MCF 10A (cell line): ENCODE measurements around the gene IQCH. TPM values are rescaled to one million over a fixed set of nuclear protein-coding genes. Genes with fewer than 3 reads are reported as not detected.

Experiments used
- BruUV-seq: library from RNA; stranded (reverse); fragments of 400-500 nt; replicated peaks from 2 replicates; lab custom pipeline; 2021; lab: Mats Ljungman, UMichigan
- CTCF ChIA-PET: fragments of 300-600 bp; sonication (Branson Sonifier 250); formaldehyde crosslinking; extraction: SDS; loops from one replicate; lab custom pipeline; 2021; ENCODE audit warnings: antibody characterized with exemption, inconsistent platforms; lab: Yijun Ruan, JAX
- POLR2A ChIA-PET: fragments of 300-600, 350-650 bp; sonication (Branson Sonifier 250); formaldehyde crosslinking; extraction: SDS; loops from one replicate; lab custom pipeline; 2020; ENCODE audit warnings: antibody characterized with exemption, inconsistent platforms; lab: Yijun Ruan, JAX
- DNase-seq: peaks from one replicate; pipeline ENCODE4 v3.0.0-alpha.2; 2018; ENCODE audit not compliant: unreplicated experiment
- H3K27ac Mint-ChIP-seq: one replicate; pipeline ENCODE4 v1.8.0; 2022; ENCODE audit warnings: mild to moderate bottlenecking, low read depth, mixed read lengths; ENCODE audit not compliant: unreplicated experiment
- H3K27me3 Mint-ChIP-seq: one replicate; pipeline ENCODE4 v1.8.0; 2022; ENCODE audit warnings: mixed read lengths; ENCODE audit not compliant: insufficient read depth, unreplicated experiment
- H3K36me3 Mint-ChIP-seq: one replicate; pipeline ENCODE4 v1.8.0; 2022; ENCODE audit warnings: mild to moderate bottlenecking, moderate library complexity, mixed read lengths; ENCODE audit not compliant: insufficient read depth, unreplicated experiment
- H3K4me1 Mint-ChIP-seq: one replicate; pipeline ENCODE4 v1.8.0; 2022; ENCODE audit warnings: mixed read lengths; ENCODE audit not compliant: insufficient read depth, unreplicated experiment
- H3K4me3 Mint-ChIP-seq: one replicate; pipeline ENCODE4 v1.8.0; 2022; ENCODE audit warnings: mild to moderate bottlenecking, moderate library complexity, mixed read lengths; ENCODE audit not compliant: unreplicated experiment
- H3K9me3 Mint-ChIP-seq: one replicate; pipeline ENCODE4 v1.8.0; 2022; ENCODE audit warnings: mixed read lengths; ENCODE audit not compliant: unreplicated experiment
- CTCF ChIP-seq: fragments of 200-600 bp; IDR thresholded peaks from one replicate; pipeline ENCODE4 v1.8.0; 2022; ENCODE audit warnings: antibody characterized with exemption, mild to moderate bottlenecking; ENCODE audit not compliant: unreplicated experiment
- intact Hi-C: fragments of 100-400 bp; cut with micrococcal nuclease; formaldehyde crosslinking; loops from 2 replicates; pipeline ENCODE4 v1.14.1; 2022
- total RNA-seq: library from RNA; stranded (reverse); gene quantifications from 2 replicates; pipeline ENCODE4 v1.2.3, GENCODE V29; 2022

IQCH gene
- total RNA-seq, 1 experiment from 2014 or later, result 5.0 TPM

- peaks cover 13% of the 10 kb centered on the region for H3K4me1 Mint-ChIP-seq
- TF ChIP-seq CTCF, result no peak
- CTCF ChIA-PET, result interaction anchor here (0.6 kb wide), 1 partner anchor 848 kb away, joined by 3 read pairs; no protein-coding TSS in a partner anchor
- no peak overlapping the region for H3K27ac Mint-ChIP-seq
- no TSS peak for BruUV-seq
- H3K27me3 Mint-ChIP-seq, result no peaks in the 10 kb centered on the region
- H3K36me3 Mint-ChIP-seq, result peaks cover 5% of the 10 kb centered on the region
- no peak for DNase-seq
- intact Hi-C loops, result no loop called here
- no peaks in the 10 kb centered on the region for H3K9me3 Mint-ChIP-seq
- H3K4me3 Mint-ChIP-seq, result no peak overlapping the region
- POLR2A ChIA-PET, result no interaction called here
These were observed 160.6 kb downstream of the IQCH start for GRCh38 chr15:67415181-67415580.

GRCh38 chr15:67416891-67417290 is 162.3 kb downstream of the IQCH start:
- Mint-ChIP-seq H3K9me3 (no peaks in the 10 kb centered on the region), H3K4me3 (no peak overlapping the region), H3K27me3 (no peaks in the 10 kb centered on the region), H3K27ac (no peak overlapping the region), H3K4me1 (peaks cover 13% of the 10 kb centered on the region), H3K36me3 (peaks cover 5% of the 10 kb centered on the region)
- no TSS peak for BruUV-seq
- TF ChIP-seq CTCF, result no peak
- intact Hi-C loops, result no loop called here
- no peak for DNase-seq
- CTCF ChIA-PET, result no interaction called here
- POLR2A ChIA-PET, result no interaction called here

GRCh38 chr15:67419705-67420104 is 165.1 kb downstream of the IQCH start:
- no TSS peak for BruUV-seq
- POLR2A ChIA-PET, result no interaction called here
- Mint-ChIP-seq H3K4me1 (no peaks in the 10 kb centered on the region), H3K27me3 (no peaks in the 10 kb centered on the region), H3K9me3 (no peaks in the 10 kb centered on the region), H3K36me3 (peaks cover 5% of the 10 kb centered on the region), H3K4me3 (no peak overlapping the region), H3K27ac (no peak overlapping the region)
- no peak for DNase-seq
- CTCF ChIA-PET, result no interaction called here
- intact Hi-C loops, result no loop called here
- no peak for TF ChIP-seq CTCF

GRCh38 chr15:67420137-67420536 is 165.6 kb downstream of the IQCH start:
- Mint-ChIP-seq H3K9me3 (no peaks in the 10 kb centered on the region), H3K4me1 (no peaks in the 10 kb centered on the region), H3K4me3 (no peak overlapping the region), H3K27me3 (no peaks in the 10 kb centered on the region), H3K27ac (no peak overlapping the region), H3K36me3 (peaks cover 5% of the 10 kb centered on the region)
- TF ChIP-seq CTCF, result no peak
- POLR2A ChIA-PET, result no interaction called here
- BruUV-seq, result no TSS peak
- CTCF ChIA-PET, result no interaction called here
- intact Hi-C loops, result no loop called here
- no peak for DNase-seq
